Sciatic nerve (tissue), 2 donors: ENCODE results near the gene GSTO1. TPM values are rescaled to one million over a fixed set of nuclear protein-coding genes. Genes with fewer than 3 reads are reported as not detected.

Experiments
- ATAC-seq: fragments of 200-7000 bp; cut with Tn5 transposase; one replicate; pipeline ENCODE4 v1.9.1; 2020; ENCODE audit warnings: mild to moderate bottlenecking, moderate library complexity
- DNase-seq: peaks from one replicate; pipeline ENCODE4 v3.0.0-alpha.2; 2020; ENCODE audit warnings: low spot score
- intact Hi-C: fragments of 100-400 bp; cut with DNase I; formaldehyde crosslinking; loops from one replicate; pipeline ENCODE4 v1.14.2; 2022
- total RNA-seq: library from RNA; stranded (reverse); fragmentation: NEBNext Ultra II Directional; extraction: Animal tissue kit (Norgen Biotek cat#: 25700); gene quantifications from one replicate; pipeline ENCODE4 v1.2.1, GENCODE V29; 2021
- donor health status: DM: no; HTN: no; CAD: no.
- donor health status: DM: no; HTN: no; CAD: no.

The GSTO1 gene
- total RNA-seq, 1 donor from 2014 or later: 55.7 TPM

DNA sequence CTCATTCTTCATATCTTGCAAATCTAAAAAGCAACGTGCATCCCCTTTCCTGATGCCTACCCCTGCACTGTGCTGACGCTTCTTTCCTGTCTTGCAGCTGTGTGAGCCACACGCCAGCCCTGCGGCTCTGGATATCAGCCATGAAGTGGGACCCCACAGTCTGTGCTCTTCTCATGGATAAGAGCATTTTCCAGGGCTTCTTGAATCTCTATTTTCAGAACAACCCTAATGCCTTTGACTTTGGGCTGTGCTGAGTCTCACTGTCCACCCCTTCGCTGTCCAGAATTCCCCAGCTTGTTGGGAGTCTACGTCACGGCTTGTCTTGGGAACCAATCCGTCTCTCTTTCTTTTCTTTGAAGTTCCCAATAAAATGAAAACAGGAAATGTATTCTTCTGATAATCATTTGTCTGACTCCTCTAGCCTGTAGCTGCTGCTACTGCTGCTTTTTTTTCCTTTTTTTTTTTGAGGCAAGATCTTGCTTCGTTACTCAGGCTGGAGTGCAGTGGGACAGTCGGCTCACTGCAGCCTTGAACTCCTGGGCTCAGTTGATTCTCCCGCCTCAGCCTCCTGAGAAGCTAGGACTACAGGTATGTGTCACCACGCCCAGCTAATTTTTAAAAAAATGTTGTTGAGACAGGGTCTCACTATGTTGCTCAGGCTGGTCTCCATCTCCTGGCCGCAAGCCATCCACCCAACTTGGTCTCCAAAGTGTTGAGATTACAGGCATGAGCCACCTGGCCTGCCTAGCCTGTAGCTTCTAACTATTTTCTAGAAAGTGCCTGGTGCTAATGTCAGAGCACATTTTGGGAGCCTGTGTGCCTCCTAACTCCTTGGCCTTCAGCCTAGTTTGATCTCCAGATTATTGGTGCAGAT lies 44.6 kb downstream of the GSTO1 start:
- peak; percentile 49 for ATAC-seq
- intact Hi-C loops: no loop called here
- no peak for DNase-seq

GRCh38 chr10:104300002-104300735 lies 45.5 kb downstream of the GSTO1 start:
- ATAC-seq (peak; percentile 69), DNase-seq (no peak)
- intact Hi-C loops: loop anchor here (5.0 kb wide), 1 partner anchor 47 kb away; no protein-coding TSS in a partner anchor

- intact Hi-C loops: loop anchor here (5.0 kb wide), 1 partner anchor 46 kb away; no protein-coding TSS in a partner anchor
- ATAC-seq (peak; percentile 33), DNase-seq (no peak)
These were observed 46.1 kb downstream of the GSTO1 start for GRCh38 chr10:104300736-104301292.

DNA sequence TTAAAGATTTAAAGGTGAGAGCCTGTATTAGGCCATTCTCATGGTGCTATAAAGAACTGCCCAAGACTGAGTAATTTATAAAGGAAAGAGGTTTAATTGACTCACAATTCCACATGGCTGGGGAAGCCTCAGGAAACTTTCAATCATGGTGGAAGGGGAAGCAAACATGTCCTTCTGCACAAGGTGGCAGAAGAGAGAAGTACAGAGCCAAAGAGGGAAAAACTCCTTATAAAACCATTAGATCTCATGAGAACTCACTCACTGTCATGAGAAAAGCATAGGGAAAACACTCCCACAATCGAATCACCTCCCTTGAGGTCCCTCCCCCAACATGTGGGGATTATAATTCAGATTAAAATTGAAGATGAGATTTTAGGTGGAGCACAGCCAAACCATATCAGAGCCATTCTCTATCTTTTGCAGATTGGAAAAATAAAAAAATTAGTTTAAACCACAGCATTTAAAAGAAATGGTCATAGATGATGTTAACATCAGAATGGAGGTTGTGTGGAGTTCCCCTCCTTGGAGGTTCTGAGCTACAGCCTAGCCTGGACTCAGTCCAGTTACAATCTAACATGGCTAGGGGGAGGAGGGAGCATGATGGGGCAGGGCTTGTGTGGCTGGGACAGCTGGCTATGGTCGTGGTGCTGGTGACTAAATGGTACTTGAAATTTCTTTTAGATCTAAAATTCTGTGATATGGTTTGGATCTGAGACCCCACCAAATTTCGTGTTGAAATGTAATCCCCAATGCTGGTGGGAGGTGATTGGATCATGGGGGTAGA lies 47.4 kb downstream of the GSTO1 start:
- DNase-seq: no peak
- no peak for ATAC-seq
- intact Hi-C loops: loop anchor here (5.0 kb wide), 1 partner anchor 45 kb away; no protein-coding TSS in a partner anchor

- intact Hi-C loops: loop anchor here (5.0 kb wide), 1 partner anchor 44 kb away; no protein-coding TSS in a partner anchor
- no peak for DNase-seq
- no peak for ATAC-seq
These were observed 49.1 kb downstream of the GSTO1 start for GRCh38 chr10:104303594-104304355.

- intact Hi-C loops: loop anchor here (5.0 kb wide), 1 partner anchor 43 kb away; no protein-coding TSS in a partner anchor
- DNase-seq (no peak), ATAC-seq (no peak)
These were observed 49.7 kb downstream of the GSTO1 start for GRCh38 chr10:104304356-104304745.

DNA sequence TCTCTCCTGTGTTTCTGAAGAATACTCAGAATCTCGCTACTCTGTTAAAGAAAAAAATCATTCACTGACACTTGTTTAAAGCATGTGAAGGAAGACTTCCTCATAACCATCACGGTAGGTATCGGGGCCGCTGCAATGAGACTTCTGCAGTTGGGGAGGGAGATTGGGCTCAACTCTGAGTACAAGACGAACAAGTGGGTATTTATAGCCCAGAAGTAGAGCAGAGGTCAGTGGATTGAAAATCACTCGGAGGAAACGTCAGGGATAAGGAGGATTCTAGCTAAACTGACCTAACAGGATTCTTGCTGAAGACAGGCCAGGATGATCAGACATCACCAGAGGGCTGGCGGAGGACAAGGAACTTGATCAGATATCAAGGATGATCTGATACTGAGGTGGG lies 50.2 kb downstream of the GSTO1 start:
- no peak for DNase-seq
- intact Hi-C loops: loop anchor here (5.0 kb wide), 1 partner anchor 42 kb away; no protein-coding TSS in a partner anchor
- no peak for ATAC-seq

DNA sequence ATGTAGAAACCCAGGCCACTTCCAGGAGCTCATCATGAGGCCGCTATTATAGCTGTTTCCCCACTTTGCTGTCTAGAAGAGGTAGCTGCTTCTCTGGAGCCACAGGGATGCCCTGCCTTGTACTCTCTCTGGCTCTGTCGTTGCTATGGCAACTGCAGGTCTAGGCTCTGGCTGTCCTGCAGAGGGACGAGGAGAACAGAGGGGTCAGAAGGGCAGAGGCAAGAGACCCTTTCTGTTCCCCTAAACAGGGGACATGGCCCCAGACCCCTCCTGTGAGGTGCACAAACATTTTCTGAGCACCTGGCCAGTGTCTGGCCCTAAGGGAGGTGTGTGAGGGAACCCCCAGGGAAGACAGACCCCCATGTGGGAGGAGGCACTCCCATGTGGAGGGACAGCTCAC lies 52.2 kb downstream of the GSTO1 start:
- no peak for ATAC-seq
- DNase-seq: no peak
- intact Hi-C loops: no loop called here

- intact Hi-C loops: no loop called here
- DNase-seq: no peak
These were observed 53.1 kb downstream of the GSTO1 start for GRCh38 chr10:104307576-104308438.

GRCh38 chr10:104308439-104308903 lies 53.8 kb downstream of the GSTO1 start:
- intact Hi-C loops: no loop called here
- ATAC-seq (no peak), DNase-seq (no peak)

More at GRCh38 chr10:104307576-104308438, 53.1 kb downstream of the GSTO1 start:
- no peak for ATAC-seq

GRCh38 chr10:104309980-104310978 lies 55.6 kb downstream of the GSTO1 start:
- DNase-seq: peak; percentile 77
- ATAC-seq: peak; percentile 89
- intact Hi-C loops: loop anchor here (5.0 kb wide), 1 partner anchor 42 kb away; the partner anchor contains the start of gene CFAP58

- DNase-seq (no peak), ATAC-seq (no peak)
- intact Hi-C loops: loop anchor here (5.0 kb wide), 1 partner anchor 41 kb away; the partner anchor contains the start of gene CFAP58
These were observed 56.6 kb downstream of the GSTO1 start for GRCh38 chr10:104311184-104311720.

- no peak for DNase-seq
- no peak for ATAC-seq
- intact Hi-C loops: loop anchor here (5.0 kb wide), 1 partner anchor 37 kb away; the partner anchor contains the start of gene CFAP58
These were observed 60.1 kb downstream of the GSTO1 start for GRCh38 chr10:104314591-104315485.

DNA sequence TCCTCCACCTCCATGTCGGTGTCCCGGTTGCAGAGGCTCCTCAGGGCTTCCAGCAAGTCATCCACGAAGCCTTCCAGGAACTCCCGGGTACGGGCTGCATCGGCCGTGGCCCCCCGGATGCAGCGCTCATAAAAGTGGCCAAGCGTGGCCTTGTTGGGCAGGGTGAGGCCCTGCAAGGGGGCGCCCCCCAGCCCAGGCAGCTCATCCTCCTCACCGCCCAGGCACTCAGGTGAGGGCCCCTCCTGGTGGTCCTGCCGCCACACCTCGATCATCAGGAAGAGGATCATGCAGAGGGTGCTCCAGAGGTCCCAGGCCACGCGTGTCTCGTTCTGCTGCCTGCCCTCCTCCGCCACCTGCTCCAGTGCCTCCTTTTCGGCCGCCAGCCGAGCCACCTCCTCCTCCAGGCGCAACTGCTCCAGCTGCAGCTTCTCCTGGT lies 60.8 kb downstream of the GSTO1 start:
- DNase-seq (no peak), ATAC-seq (no peak)
- intact Hi-C loops: no loop called here
